Hematopoietic multipotent progenitor cell treated with erythropoietin and hydrocortisone succinate and interleukin-3 and kit ligand, for 8 days (in vitro differentiated cells): ENCODE results near the gene COL2A1.
A peak's percentile ranks its signal among the peaks of the same experiment; 100 is the strongest.
"Not testable (repeated sequence)": the region's sequence is repeated elsewhere in the genome, so short reads cannot be mapped to it uniquely, and the experiment has no call there.

ENCODE experiments used
- DNase-seq: peaks from one replicate; pipeline ENCODE4 v3.0.0-alpha.2; 2015

The COL2A1 gene

GRCh38 chr12:47972895-47973294 lies 31.4 kb downstream of the COL2A1 start:
- no peak for DNase-seq

GRCh38 chr12:47970843-47971242 lies 33.4 kb downstream of the COL2A1 start:
- DNase-seq: no peak

- no peak for DNase-seq
Measured at GRCh38 chr12:47969845-47970244, 34.4 kb downstream of the COL2A1 start.

GRCh38 chr12:47967461-47968321 lies 36.6 kb downstream of the COL2A1 start:
- DNase-seq: no peak

DNA sequence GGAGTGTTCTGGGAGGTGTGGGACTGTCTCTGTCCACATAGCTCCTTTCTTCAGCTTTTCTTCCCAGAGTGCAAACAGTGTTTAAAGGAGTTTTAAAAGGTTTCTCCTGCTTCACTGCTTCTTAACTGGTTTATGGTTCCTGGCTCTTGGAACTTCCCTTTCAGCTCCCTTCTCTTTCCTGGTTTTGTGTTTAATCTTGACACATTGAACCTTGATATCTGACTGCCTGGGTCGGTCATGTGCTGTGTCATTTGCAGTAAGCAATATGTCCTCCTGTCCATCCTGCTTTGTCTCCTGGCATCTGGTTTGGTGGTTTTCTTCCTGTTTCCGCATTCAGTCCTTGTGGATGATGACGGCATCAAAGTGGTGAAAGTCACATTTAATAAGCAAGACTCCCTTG lies 38.7 kb downstream of the COL2A1 start:
- no peak for DNase-seq

DNA sequence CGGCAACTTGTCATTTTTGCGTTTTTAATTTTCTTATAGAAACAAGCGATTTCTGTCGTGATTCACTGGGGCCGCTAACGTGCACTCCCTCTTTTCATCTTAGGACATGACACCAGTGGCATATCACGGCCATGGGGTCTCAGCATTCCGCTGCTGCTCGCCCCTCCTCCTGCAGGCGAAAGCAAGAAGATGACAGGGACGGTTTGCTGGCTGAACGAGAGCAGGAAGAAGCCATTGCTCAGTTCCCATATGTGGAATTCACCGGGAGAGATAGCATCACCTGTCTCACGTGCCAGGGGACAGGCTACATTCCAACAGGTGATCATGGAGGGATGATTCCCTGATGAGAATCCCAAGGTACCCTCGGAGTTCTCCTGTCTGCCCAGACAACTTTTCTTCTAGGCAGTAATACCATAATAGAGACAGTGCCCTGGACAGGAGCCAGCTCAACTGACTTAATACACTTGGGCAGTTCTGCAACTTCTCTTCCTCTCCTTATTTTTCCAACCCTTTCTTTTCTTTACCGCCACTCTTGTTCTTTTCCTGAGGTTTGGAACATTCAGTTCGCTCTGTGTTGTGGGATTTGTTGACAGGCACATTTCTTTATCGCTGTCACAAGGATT lies 40.1 kb downstream of the COL2A1 start:
- peak; percentile 17 for DNase-seq

GRCh38 chr12:47963340-47964040 lies 40.8 kb downstream of the COL2A1 start, which contains the start of gene TMEM106C:
TSS of gene TMEM106C (plus strand) at chr12:47963596. CDS start at chr12:47964237, 641 bp downstream.
- peak; percentile 91 for DNase-seq

DNA sequence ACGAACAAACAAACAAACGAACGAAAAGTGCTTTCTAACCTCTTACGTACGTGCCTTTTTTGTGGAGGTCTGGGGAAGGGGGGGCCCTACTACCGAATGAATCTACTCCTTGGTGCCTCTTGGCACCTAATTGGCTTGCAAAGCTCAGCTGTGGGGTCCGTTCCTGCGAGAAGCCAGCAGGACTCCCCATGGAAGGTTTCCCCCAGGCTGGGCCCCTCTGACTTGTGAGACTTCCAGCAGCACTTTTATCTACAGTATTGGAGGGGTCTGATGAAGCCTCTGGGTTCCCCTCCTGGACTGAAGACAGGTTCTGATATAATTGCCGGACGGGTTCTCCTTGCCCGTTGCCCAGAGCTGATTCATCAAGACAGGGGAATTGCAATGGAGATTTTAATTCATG lies 42.1 kb downstream of the COL2A1 start:
- DNase-seq: no peak

DNA sequence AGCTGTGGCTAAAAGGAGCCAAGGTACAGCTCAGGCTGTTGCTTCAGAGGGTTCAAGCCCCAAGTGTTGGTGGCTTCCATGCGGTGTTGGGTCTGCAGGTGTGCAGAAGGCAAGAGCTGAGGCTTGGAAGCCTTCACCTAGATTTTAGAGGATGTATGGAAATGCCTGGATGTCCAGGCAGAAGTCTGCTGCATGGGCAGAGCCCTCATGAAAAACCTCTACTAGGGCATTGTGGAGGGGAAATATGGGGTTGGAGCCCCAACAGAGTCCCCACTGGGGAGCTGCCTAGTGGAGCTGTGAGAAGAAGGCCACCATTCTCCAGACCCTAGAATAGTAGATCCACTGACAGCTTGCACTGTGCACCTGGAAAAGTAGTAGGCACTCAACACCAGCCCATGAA lies 46.6 kb downstream of the COL2A1 start:
- DNase-seq: not testable (repeated sequence)

- DNase-seq: no peak
Measured at GRCh38 chr12:47955059-47955458, 49.2 kb downstream of the COL2A1 start.

DNA sequence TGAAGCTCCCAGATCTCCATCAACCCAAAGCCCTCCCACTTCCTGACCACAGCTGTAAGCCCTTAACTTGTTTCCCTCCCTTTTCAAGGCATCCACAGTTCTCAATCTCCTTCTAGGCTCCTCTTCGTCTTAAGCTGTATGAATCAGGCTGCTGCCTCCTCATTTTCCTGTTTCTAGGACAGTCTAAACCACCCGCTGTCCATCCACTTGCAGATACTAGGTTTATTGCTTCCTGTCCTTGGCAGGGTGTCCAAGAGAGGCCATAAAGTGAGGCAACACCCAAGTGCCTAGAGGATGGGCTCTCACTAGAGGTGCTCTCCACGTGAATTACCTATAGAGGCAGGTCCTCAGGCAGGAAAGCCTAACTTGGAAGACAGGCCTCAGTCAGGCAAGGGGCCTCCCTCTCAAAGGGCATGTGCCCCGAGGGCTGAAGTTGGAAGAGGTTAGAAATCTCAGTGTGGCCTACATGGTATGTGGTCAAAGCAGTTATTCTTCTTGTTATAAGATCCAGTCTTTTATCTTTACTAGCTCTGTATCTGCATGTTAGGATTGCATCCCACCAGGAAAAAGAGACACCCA lies 49.7 kb downstream of the COL2A1 start:
- no peak for DNase-seq

DNA sequence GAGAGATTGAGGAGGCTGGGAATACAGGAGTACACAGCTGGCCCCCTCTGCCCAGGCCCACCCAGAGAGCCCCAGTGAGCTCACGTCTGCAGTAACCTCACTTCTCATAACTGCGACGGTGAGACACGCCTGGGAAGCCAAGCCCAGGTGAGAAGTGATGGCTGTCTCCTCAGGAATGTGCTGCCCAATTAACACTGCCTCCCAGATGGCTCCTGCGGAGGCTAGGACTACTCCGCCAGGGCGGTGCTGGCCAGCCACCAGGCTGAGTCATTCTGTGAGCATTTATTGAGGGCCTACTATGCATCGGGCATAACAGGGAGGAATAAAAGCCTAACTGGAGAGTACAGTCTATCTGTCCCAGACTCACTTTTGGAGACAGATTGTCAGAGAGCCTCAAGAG lies 50.2 kb downstream of the COL2A1 start:
- no peak for DNase-seq

GRCh38 chr12:47950856-47951468 lies 53.3 kb downstream of the COL2A1 start:
- DNase-seq: no peak

GRCh38 chr12:47949441-47950341 lies 54.6 kb downstream of the COL2A1 start:
- peak; percentile 60 for DNase-seq

DNA sequence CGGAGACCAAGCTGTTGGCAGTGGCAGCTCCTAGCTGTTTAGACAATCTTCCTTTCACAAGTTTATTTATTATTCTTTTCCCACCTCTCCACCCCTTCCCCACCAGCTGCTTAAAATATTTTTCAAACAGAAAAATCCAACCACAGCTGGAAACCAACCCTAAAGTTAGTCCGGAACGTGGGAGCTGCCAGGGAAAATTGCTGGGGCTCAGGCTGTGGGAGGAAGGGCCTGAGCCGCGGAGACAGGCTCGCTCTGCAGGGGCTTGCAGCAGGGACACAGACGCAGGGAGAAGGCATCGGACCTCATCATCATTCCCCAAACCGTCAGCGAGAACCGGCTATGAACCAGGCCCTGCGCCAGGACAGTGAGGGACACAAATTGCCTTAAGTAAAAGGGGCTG lies 56.9 kb downstream of the COL2A1 start:
- DNase-seq: no peak

DNA sequence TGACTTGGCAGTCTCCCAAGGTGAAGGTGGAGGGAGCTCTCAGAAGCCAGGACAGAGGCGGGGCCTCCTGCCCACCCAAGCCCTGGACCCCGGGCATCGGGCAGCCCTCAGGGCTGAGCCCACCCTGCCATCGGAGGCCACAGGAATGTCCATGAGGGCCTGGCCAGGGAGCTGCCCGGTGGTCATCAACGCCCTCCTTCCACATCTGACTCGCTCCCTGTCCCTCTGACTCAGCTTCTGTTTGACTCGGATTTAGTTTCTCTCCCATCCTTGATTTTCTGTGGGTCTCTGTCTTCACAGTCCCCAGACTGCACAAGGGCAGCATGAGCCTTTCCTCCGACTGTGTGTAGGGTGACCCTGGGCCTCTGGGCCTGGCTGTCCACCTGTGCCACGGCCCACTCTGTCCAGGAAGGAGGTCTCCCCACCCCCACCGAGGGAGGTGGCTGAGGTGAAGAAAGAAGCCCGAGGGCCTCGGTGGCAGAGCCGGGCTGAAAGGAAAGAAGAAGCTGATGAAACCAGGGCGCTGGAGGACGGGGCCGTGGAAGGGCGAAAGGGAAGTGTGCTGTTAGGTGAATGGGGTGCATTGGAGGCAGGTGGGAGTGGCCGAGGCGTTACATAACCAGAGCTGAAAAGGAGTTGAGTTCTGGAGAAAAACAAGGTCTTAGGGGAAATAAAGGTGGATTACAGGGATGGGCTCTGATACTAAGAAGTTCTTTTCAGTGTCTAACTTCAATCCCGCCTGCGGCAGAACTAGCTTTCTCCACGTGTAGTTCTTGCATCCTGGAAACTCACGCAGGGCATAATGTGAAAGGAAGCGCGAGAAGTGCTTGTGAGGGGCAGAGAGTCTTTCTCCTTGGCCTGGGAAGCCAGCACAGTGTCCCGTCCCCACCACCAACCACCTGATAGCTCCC lies 57.6 kb downstream of the COL2A1 start:
- no peak for DNase-seq

DNA sequence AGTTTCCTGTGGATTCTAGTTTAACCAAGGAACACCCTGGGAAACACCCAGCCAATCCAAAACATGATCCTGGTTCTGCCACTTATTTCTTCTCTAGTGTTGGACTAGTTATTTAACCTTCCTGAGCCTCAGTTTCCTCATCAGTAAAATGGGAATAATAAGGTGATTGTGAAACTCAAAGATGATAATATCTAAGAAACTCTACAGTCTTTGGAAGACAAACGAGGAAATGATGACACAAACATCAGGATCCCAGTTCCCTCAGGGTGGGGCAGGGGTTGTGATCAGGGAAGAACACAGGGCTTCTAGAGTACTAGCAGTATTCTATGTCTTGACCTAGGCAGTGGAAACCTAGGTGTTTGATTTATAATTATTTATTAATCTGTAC lies 58.9 kb downstream of the COL2A1 start:
- no peak for DNase-seq

GRCh38 chr12:47944685-47945340 lies 59.5 kb downstream of the COL2A1 start:
- no peak for DNase-seq

DNA sequence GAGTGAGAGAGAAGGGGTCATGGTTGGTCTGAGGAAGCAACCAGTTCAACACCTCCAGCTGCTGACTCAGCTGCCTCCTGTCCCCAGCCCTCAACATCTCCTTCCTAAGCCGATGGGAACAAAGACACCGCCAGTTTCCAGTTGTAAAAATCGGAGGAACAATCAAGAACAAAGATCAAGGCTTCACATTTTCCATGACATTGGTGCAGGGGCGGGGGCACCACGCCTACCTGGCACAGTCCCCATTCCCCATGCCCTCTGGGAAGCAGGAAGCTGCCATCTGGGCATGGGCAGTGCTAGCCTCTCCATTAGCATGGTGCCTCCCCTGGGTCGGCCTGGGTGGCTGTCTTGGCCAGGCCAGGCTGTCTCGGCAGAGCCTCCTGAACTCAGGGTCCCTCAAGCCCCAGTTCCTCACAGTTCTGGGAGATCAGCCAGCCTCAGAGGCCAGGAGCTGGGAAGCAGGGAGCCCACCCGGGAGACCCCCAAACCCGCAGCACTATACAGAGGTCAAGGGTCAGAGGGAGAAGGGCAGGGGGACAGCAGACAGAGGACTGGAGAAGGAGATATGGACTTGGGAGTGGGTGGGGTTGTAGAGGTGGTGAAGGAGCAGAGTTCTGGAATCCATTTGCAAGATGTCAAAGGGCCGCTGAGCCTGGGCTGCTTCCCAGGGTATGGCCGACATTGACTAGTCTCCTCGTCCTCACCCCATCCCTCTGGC lies 60.5 kb downstream of the COL2A1 start:
- no peak for DNase-seq
